Esophagus squamous epithelium (tissue), 5 donors: ENCODE measurements around the gene MAMSTR. TPM values are rescaled to one million over a fixed set of nuclear protein-coding genes. Genes with fewer than 3 reads are reported as not detected.

ENCODE experiments used
- DNase-seq: peaks from one replicate; lab custom pipeline; 2025; lab: John Stamatoyannopoulos, UW
- H3K27ac ChIP-seq, 4 donors: fragments of 200-600 bp; sonication (generic); one replicate each; pipeline ENCODE4 v1.5.1; 2016 to 2019; ENCODE audit warnings: mild to moderate bottlenecking in 1 of 4
- H3K27me3 ChIP-seq, 4 donors: fragments of 200-600 bp; sonication (generic); 1 replicate in 3 of 4; 2 replicates in 1 of 4; pipeline versions ENCODE4 v1.5.1 to v1.6.0; 2017 to 2021; ENCODE audit warnings: antibody characterized with exemption in 1 of 4
- H3K36me3 ChIP-seq, 3 donors: fragments of 200-600 bp; sonication (generic); one replicate each; pipeline ENCODE4 v1.5.1; 2016 to 2019
- H3K4me1 ChIP-seq, 3 donors: fragments of 200-600 bp; sonication (generic); one replicate each; pipeline ENCODE4 v1.5.1; 2017 to 2019
- H3K4me3 ChIP-seq, 4 donors: fragments of 200-600 bp; sonication (generic); 1 replicate in 3 of 4; 2 replicates in 1 of 4; pipeline ENCODE4 v1.5.1; 2016 to 2019; ENCODE audit warnings: mild to moderate bottlenecking in 2 of 4, moderate library complexity in 1 of 4
- H3K9me3 ChIP-seq, 3 donors: fragments of 200-600 bp; sonication (generic); one replicate each; pipeline ENCODE4 v1.5.1; 2016 to 2019
- CTCF ChIP-seq, 6 experiments: fragments of 450-650 bp in 4 of 6; fragments of 200-600 bp in 2 of 6; sonication (generic) in 2 of 6; IDR thresholded peaks; one replicate each; pipeline ENCODE4 v1.5.1; 2016 to 2019; ENCODE audit warnings: antibody characterized with exemption in 6 of 6, mild to moderate bottlenecking in 4 of 6, moderate library complexity in 4 of 6
- POLR2A ChIP-seq, 4 donors: fragments of 450-650 bp; IDR thresholded peaks; one replicate each; pipeline ENCODE4 v1.6.1; 2017; ENCODE audit warnings: antibody characterized with exemption in 4 of 4, mild to moderate bottlenecking in 4 of 4, moderate library complexity in 3 of 4
- whole genome bisulfite sequencing, 2 donors: methylation state at CpG; one replicate each; pipeline ENCODE4 v1.1.5; 2018; 5-methylcytosine and 5-hydroxymethylcytosine counted together
- intact Hi-C: fragments of 100-400 bp; cut with DNase I; formaldehyde crosslinking; loops from one replicate; pipeline ENCODE4 v1.15.0; 2022
- total RNA-seq, 4 donors: library from RNA; depleted of rRNA; stranded (reverse); fragments of >200 nt; gene quantifications; one replicate each; pipeline ENCODE4 v1.1.0, GENCODE V29; 2016
- donor health status: DM: yes; HTN: yes; CAD: no.

MAMSTR gene
- total RNA-seq, 4 donors from 2014 or later = 0.57 to 2.0 TPM; not detected in 2

DNA sequence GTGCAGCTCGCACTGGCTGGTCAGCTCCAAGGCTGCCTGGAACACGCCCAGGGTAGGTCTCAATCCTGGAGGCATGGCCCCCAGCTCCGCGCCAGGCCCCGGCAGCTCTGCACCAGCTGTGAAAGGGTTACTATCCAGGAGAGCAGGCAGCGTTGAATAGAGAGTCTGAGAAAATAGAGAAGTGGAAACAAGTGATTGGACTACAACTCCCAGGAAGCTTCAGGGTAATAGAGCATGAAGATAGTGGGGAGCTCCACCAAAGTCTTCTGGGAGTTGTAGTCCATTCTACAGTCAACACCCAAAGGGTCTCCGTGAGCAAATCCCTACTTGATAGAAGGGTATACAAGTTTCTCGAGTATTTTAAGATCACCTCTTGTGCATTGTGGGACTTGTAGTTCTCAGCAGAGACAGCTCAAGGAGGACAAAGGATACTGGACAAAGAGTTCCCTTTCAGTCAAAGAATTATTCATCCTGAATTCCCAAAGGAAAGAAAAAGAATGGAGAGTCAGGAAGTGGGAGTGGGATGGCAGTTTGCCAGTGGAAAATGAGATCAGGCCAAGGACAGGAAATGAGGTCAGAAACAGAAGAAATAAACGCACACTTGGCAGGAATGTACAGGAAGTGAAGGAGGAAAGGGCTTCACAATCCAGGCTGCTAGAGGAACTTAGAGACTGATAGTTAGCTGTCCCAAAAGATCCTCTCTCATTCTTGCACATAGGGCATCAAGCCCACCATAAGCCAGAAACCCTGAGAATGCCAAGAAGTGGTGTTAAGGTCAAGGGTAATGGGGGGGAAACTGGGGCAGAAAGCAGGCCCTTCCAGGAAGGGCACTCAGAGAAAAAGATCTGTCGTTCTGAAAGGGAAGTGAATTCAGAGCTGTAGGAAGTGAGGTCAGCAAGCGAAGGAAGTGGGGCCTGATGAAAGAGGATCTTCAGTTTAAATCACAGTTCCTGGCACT is 5.5 kb upstream of the MAMSTR start:
- H3K4me3 ChIP-seq = no peak overlapping the region
- WGBS, 2 donors = 30 to 51% methylated on average over 7 to 10 of the region's 11 CpGs
- no peak for DNase-seq
- no peaks in the 10 kb centered on the region for H3K9me3 ChIP-seq
- no peaks in the 10 kb centered on the region for H3K27me3 ChIP-seq
- intact Hi-C loops = no loop called here
- peaks cover 0 to 6% (median 0%) of the 10 kb centered on the region in 3 donors for H3K36me3 ChIP-seq
- H3K4me1 ChIP-seq = peaks cover 6 to 45% (median 15%) of the 10 kb centered on the region in 3 donors
- TF ChIP-seq CTCF (IDR thresholded peaks at IDR 0.05) (no peak), POLR2A (IDR thresholded peaks at IDR 0.05) (no peak)
- peak overlapping the region; percentile 29 to 82 (median 74) for H3K27ac ChIP-seq

DNA sequence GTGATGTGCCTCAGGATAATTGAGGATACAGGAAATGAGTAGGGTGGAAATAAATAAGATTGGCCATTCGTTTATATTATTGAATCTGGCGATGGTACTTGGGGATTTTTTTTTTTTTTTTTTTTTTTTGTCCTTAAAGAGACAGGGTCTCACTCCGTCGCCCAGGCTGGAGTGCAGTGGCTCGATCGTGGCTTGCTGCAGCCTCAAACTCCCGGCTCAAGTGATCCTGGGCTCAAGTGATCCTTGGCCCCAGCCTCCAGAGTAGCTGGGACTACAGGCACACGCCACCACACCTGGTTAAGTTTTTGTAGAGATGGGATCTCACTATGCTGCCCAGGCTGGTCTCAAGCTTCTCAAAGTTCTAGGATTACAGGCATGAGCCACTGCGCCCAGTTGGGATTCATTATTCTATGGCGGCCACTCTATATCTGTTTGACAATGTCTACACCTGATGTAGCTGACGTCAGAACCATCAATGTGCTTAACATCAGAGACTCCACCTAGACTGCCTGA is 2.7 kb upstream of the MAMSTR start:
- no peak for DNase-seq
- peaks cover 0 to 6% (median 0%) of the 10 kb centered on the region in 3 donors for H3K36me3 ChIP-seq
- intact Hi-C loops = no loop called here
- peaks cover 0 to 60% (median 23%) of the 10 kb centered on the region in 3 donors for H3K4me1 ChIP-seq
- H3K27ac ChIP-seq = no peak overlapping the region
- H3K9me3 ChIP-seq = no peaks in the 10 kb centered on the region
- TF ChIP-seq POLR2A (IDR thresholded peaks at IDR 0.05) (no peak), CTCF (IDR thresholded peaks at IDR 0.05) (no peak)
- WGBS, 2 donors = 75 to 83% methylated on average over 9 to 11 of the region's 11 CpGs
- H3K27me3 ChIP-seq = no peaks in the 10 kb centered on the region
- H3K4me3 ChIP-seq = no peak overlapping the region

DNA sequence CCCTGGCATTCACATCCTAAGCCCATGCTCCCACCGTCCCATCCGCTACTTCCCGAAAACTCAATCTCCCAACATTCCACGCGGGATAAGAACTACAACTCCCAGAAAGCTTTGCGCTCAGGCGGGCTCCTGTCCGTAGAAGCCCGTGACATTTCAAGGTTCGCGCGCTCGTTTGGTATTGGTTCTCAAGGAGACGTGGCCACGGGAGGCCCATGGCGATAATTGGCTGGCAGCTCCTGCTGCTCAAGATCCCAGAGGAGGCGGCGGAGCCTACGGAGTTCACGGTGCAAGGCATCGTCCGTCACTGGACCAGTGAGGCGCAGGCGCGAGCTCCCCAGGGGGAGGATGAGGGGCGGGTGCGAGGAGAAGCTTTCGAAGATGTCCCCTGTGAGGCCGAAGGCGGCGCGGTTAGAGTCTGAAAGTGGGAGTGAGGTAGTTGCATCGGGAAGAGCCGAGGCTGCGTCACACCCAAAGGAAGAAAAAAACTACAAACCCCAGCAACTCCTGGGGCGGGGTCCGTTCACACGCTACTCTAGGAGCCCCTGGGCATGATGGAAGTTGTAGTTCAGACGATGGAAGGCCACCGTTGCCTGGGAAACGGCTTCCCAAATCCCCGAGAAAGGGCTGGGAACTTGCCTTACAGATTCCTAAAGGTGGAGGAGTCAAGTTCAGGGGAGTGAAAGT is 1.2 kb upstream of the MAMSTR start:
- H3K36me3 ChIP-seq = peaks cover 0 to 6% (median 0%) of the 10 kb centered on the region in 3 donors
- H3K27me3 ChIP-seq = no peaks in the 10 kb centered on the region
- no peaks in the 10 kb centered on the region for H3K9me3 ChIP-seq
- peak; percentile 83 for DNase-seq
- H3K4me1 ChIP-seq = peaks cover 10 to 69% (median 37%) of the 10 kb centered on the region in 3 donors
- peak overlapping the region; percentile 40 to 75 (median 60) for H3K4me3 ChIP-seq
- peak overlapping the region; percentile 76 to 92 (median 90) for H3K27ac ChIP-seq
- TF ChIP-seq POLR2A (IDR thresholded peaks at IDR 0.05) (no peak), CTCF (IDR thresholded peaks at IDR 0.05) (no peak)
- intact Hi-C loops = no loop called here
- WGBS, 2 donors = 12 to 13% methylated on average over 17 to 18 of the region's 42 CpGs

- intact Hi-C loops = no loop called here
- Histone ChIP-seq H3K27ac (peak overlapping the region; percentile 76 to 92 (median 90)), H3K4me3 (peak overlapping the region in 3 of 4 donors; percentile 60 to 75 (median 60)), H3K9me3 (no peaks in the 10 kb centered on the region), H3K27me3 (no peaks in the 10 kb centered on the region), H3K36me3 (peaks cover 0 to 6% (median 0%) of the 10 kb centered on the region in 3 donors), H3K4me1 (peaks cover 16 to 69% (median 42%) of the 10 kb centered on the region in 3 donors)
- no peak for DNase-seq
- WGBS, 2 donors = 30 to 39% methylated on average over 6 to 12 of the region's 12 CpGs
- TF ChIP-seq POLR2A (IDR thresholded peaks at IDR 0.05) (no peak), CTCF (IDR thresholded peaks at IDR 0.05) (no peak)
Observed at GRCh38 chr19:48720251-48720612, 707 bp upstream of the MAMSTR start.
